Common myeloid progenitor, CD34-positive (primary cell): ENCODE measurements around the gene ANKRD44.

ENCODE experiments used
- CTCF ChIA-PET: fragments of 350-600 bp; sonication (Branson Sonifier 250); formaldehyde crosslinking; loops from one replicate; lab custom pipeline; 2021; ENCODE audit warnings: antibody characterized with exemption; lab: Charles Lee
- POLR2A ChIA-PET: fragments of 350-600 bp; sonication (Branson Sonifier 250); formaldehyde crosslinking; loops from one replicate; lab custom pipeline; 2021; ENCODE audit warnings: antibody characterized with exemption; lab: Charles Lee
- DNase-seq, 3 donors: peaks; one replicate each; pipeline versions ENCODE4 v3.0.0 to v3.0.0-alpha.2; 2013
- H3K27ac ChIP-seq, 2 experiments: 1 replicate in 1 of 2; 2 replicates in 1 of 2; pipeline ENCODE4 v1.7.0; 2013; ENCODE audit warnings: inconsistent platforms in 2 of 2, low read length in 2 of 2, mild to moderate bottlenecking in 2 of 2, low read depth in 1 of 2, moderate library complexity in 1 of 2; ENCODE audit not compliant: severe bottlenecking in 2 of 2, insufficient read depth in 1 of 2, poor library complexity in 1 of 2
- H3K27me3 ChIP-seq, 5 experiments: replicated peaks in 2 of 5; 1 replicate in 3 of 5; 2 replicates in 2 of 5; pipeline versions ENCODE4 v1.6.1 to v1.7.0; 2013; ENCODE audit warnings: low read length in 4 of 5, mild to moderate bottlenecking in 2 of 5, moderate library complexity in 2 of 5, inconsistent platforms in 1 of 5; ENCODE audit not compliant: insufficient read depth in 5 of 5, control insufficient read depth in 4 of 5
- H3K36me3 ChIP-seq, 4 experiments: 1 replicate in 2 of 4; 2 replicates in 2 of 4; pipeline versions ENCODE4 v1.6.1 to v1.7.0; 2013; ENCODE audit warnings: low read length in 3 of 4, control low read depth in 1 of 4, mild to moderate bottlenecking in 1 of 4; ENCODE audit not compliant: control insufficient read depth in 4 of 4, insufficient read depth in 4 of 4
- H3K4me1 ChIP-seq, 4 experiments: 1 replicate in 3 of 4; 2 replicates in 1 of 4; pipeline versions ENCODE4 v1.6.1 to v1.7.1; 2013; ENCODE audit warnings: low read length in 3 of 4, mild to moderate bottlenecking in 3 of 4, control low read depth in 1 of 4, inconsistent platforms in 1 of 4, moderate library complexity in 1 of 4; ENCODE audit not compliant: control insufficient read depth in 4 of 4, insufficient read depth in 4 of 4; ENCODE audit errors: control extremely low read depth in 1 of 4
- H3K4me3 ChIP-seq, 7 experiments: 1 replicate in 4 of 7; 2 replicates in 3 of 7; pipeline versions ENCODE4 v1.5.1 to v1.7.0; 2013; ENCODE audit warnings: mild to moderate bottlenecking in 7 of 7, low read length in 6 of 7, moderate library complexity in 6 of 7, inconsistent platforms in 2 of 7, low read depth in 2 of 7, control low read depth in 1 of 7; ENCODE audit not compliant: insufficient read depth in 4 of 7, control insufficient read depth in 1 of 7; ENCODE audit errors: extremely low read depth in 1 of 7
- H3K9me3 ChIP-seq, 5 experiments: 1 replicate in 4 of 5; 2 replicates in 1 of 5; pipeline versions ENCODE4 v1.6.1 to v1.7.1; 2013; ENCODE audit warnings: low read length in 4 of 5, mild to moderate bottlenecking in 2 of 5, inconsistent platforms in 1 of 5, low read depth in 1 of 5, moderate library complexity in 1 of 5; ENCODE audit not compliant: control insufficient read depth in 4 of 5, insufficient read depth in 2 of 5; ENCODE audit errors: control extremely low read depth in 1 of 5
- WGBS: methylation state at CpG from one replicate; pipeline ENCODE4 v1.1.5; 2013; ENCODE audit not compliant: insufficient coverage; 5-methylcytosine and 5-hydroxymethylcytosine counted together

Gene ANKRD44

DNA sequence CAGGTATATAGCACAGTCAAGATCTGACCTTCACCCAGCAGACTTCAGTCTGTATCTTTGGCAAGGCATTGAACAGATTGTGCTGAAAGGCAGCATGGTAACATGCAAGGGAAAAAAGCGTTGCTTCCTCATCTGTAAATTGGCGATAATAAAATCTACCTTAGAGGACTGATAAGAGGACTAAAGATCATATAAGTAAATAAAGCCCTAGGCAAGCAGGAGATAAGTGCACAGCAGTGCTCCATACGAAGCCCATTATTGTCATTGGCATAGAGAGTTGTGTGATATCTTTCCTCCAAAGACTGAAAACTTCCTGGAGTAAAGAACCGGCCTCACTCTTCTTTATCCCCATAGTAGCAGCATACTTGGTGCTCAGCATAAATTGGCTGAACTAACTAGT, 162.6 kb downstream of the ANKRD44 start:
- Histone ChIP-seq H3K36me3 (no peaks in the 10 kb centered on the region), H3K4me3 (no peak overlapping the region), H3K4me1 (peaks cover 24 to 51% (median 35%) of the 10 kb centered on the region in 4 experiments), H3K27me3 (no peaks in the 10 kb centered on the region), H3K27ac (no peak overlapping the region), H3K9me3 (no peaks in the 10 kb centered on the region)
- DNase-seq: no peak
- ChIA-PET POLR2A (no interaction called here), CTCF (interaction anchor here (1.7 to 1.8 kb wide), 2 partner anchors 18 to 35 kb away, joined by 3 to 6 read pairs; no protein-coding TSS in a partner anchor)
- WGBS: 100% methylated on average over 1 of the region's 4 CpGs

- H3K27ac ChIP-seq: no peak overlapping the region
- no CpG with 5 or more reads among the region's 5 CpGs for WGBS
- ChIA-PET POLR2A (no interaction called here), CTCF (interaction anchor here (1.7 to 1.8 kb wide), 2 partner anchors 19 to 34 kb away, joined by 3 to 6 read pairs; no protein-coding TSS in a partner anchor)
- H3K4me1 ChIP-seq: peaks cover 14 to 47% (median 32%) of the 10 kb centered on the region in 4 experiments
- no peaks in the 10 kb centered on the region for H3K9me3 ChIP-seq
- no peak for DNase-seq
- H3K27me3 ChIP-seq: no peaks in the 10 kb centered on the region
- H3K4me3 ChIP-seq: no peak overlapping the region
- no peaks in the 10 kb centered on the region for H3K36me3 ChIP-seq
These were observed 163.6 kb downstream of the ANKRD44 start for GRCh38 chr2:197146995-197147394.

GRCh38 chr2:197145471-197146056, 165.0 kb downstream of the ANKRD44 start:
- ChIA-PET CTCF (interaction anchor here (0.8 to 2.4 kb wide), 6 partner anchors 11 to 229 kb away, joined by 3 to 14 read pairs (median 8); no protein-coding TSS in a partner anchor), POLR2A (no interaction called here)
- H3K27ac ChIP-seq: peak overlapping the region in 1 of 2 experiments; percentile 47
- WGBS: 16% methylated on average over 3 of the region's 4 CpGs
- DNase-seq: peak; percentile 81 to 97 (median 95)
- H3K27me3 ChIP-seq: no peaks in the 10 kb centered on the region
- peak overlapping the region in 1 of 7 experiments; percentile 30 for H3K4me3 ChIP-seq
- H3K36me3 ChIP-seq: no peaks in the 10 kb centered on the region
- no peaks in the 10 kb centered on the region for H3K9me3 ChIP-seq
- H3K4me1 ChIP-seq: peaks cover 14 to 41% (median 30%) of the 10 kb centered on the region in 4 experiments

DNA sequence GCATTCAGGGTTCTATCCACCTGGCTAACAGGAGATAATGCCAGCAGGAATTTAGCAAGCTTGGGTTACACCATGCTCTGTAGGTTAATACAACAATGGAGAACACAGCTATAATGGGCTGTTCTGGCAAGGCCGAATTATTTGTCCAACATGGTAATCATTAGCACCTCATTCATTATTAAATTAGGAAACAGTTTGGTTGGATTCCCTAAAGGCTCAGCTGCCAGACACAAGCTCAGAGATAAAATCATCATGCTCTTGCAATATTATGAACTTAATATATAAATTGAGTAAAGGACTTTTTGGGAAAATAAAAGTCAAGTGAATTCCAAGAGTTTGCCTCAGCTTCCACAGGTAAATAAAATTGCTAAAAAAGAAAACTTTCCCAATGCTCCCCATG, 166.4 kb downstream of the ANKRD44 start:
- H3K27ac ChIP-seq: peak overlapping the region; percentile 5 to 55
- POLR2A ChIA-PET: no interaction called here
- CTCF ChIA-PET: interaction anchor here (1.1 to 2.4 kb wide), 6 partner anchors 10 to 231 kb away, joined by 4 to 14 read pairs (median 8); no protein-coding TSS in a partner anchor
- WGBS: no CpG with 5 or more reads among the region's 1 CpG
- H3K27me3 ChIP-seq: no peaks in the 10 kb centered on the region
- DNase-seq: no peak
- no peak overlapping the region for H3K4me3 ChIP-seq
- H3K9me3 ChIP-seq: no peaks in the 10 kb centered on the region
- no peaks in the 10 kb centered on the region for H3K36me3 ChIP-seq
- H3K4me1 ChIP-seq: peaks cover 14 to 40% (median 30%) of the 10 kb centered on the region in 4 experiments

DNA sequence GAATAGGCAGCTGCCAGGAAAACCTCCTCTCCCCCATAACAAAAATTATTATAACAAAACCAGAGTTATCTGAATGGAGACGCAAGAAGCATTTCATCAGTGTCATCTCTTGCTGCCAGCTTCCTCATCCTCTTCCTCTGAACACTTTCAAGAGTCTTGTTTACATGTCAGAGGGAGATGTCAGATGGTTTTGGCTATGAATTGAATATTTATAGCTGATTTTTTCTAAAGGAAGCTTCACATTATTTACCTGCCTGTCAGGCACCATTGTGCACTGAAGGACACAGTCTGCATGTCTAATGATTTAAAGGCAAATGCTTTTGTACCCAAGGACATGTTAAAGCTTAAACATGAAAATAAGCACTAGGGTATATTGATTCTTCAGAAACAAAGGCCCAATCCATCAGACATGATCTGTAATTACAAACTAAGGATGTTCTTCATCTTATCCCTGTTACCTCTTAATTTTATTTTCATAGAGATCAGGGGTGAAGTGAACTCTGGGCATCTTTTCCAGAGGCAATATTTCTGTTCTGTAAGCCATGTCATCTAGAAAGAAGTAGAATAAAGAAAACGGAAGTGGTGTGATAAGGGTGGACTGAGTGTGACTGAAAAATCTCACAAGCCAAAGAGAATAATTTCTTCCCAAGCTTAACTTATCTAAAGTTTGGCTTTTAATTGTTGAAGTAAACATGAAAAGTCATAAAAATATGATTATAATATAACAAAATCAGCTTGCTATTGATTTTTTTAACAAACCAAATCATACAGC, 168.7 kb downstream of the ANKRD44 start:
- Histone ChIP-seq H3K4me3 (no peak overlapping the region), H3K27me3 (no peaks in the 10 kb centered on the region), H3K4me1 (peaks cover 19 to 45% (median 33%) of the 10 kb centered on the region in 4 experiments), H3K36me3 (peaks cover 0 to 4% (median 0%) of the 10 kb centered on the region in 4 experiments), H3K9me3 (no peaks in the 10 kb centered on the region), H3K27ac (peak overlapping the region in 1 of 2 experiments; percentile 12)
- CTCF ChIA-PET: interaction anchor here (0.7 to 4.4 kb wide), 6 partner anchors 10 to 49 kb away, joined by 3 to 14 read pairs (median 4); no protein-coding TSS in a partner anchor
- DNase-seq: peak in 1 of 3 donors; percentile 13
- POLR2A ChIA-PET: no interaction called here
- no CpG with 5 or more reads among the region's 2 CpGs for WGBS

DNA sequence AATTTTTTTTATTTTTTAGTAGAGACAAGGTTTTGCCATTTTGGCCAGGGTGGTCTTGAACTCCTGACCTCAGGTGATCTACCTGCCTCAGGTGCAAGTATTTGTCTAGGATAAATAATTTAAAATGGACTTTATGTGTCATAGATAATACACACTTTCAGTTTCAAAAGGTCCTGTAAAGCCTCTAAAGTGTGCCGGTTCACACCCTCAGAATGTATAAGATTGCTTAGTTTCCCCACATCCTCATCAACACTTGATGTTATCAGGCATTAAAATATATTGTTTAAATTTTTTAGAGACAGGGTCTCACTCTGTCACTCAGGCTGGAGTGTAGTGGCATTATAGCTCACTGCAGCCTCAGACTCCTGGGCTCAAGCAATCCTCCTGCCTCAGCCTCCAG, 170.5 kb downstream of the ANKRD44 start:
- ChIA-PET POLR2A (no interaction called here), CTCF (interaction anchor here (0.9 to 4.4 kb wide), 6 partner anchors 9 to 50 kb away, joined by 3 to 14 read pairs (median 4); no protein-coding TSS in a partner anchor)
- H3K4me1 ChIP-seq: peaks cover 13 to 30% (median 20%) of the 10 kb centered on the region in 4 experiments
- H3K9me3 ChIP-seq: no peaks in the 10 kb centered on the region
- no peak overlapping the region for H3K27ac ChIP-seq
- H3K36me3 ChIP-seq: peaks cover 0 to 12% (median 2%) of the 10 kb centered on the region in 4 experiments
- WGBS: no CpG with 5 or more reads among the region's 1 CpG
- no peaks in the 10 kb centered on the region for H3K27me3 ChIP-seq
- H3K4me3 ChIP-seq: no peak overlapping the region
- DNase-seq: no peak
